ENCODE data around the gene GLIS1. TPM values are rescaled to one million over a fixed set of nuclear protein-coding genes. Genes with fewer than 3 reads are reported as not detected.

The GLIS1 gene
- total RNA-seq, 1 experiment from 2014 or later: 0.39 TPM

DNA sequence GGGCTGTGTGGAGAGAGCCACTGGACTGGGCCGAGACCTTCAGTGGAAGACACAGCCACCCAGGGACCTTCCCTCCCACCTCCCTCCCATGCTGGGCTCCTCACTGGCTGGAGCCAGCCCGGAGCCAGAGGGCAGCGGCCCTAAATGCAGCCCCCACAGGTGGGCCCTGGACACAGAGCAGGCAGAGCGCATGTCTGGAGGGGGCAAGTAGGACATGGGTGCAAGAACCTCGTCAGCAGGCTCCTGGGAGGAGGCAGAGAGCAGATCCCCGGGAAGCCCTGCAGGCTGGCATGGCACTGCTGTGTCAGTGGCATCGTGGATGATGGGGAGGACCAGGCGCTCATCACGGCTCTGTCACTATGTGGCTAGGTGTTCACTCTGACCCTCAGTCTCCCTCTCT lies 234.1 kb downstream of the GLIS1 start:
- no peaks in the 10 kb centered on the region for H3K9me2 ChIP-seq (ENCODE audit: insufficient read depth)
- no peaks in the 10 kb centered on the region for H3K79me2 ChIP-seq (ENCODE audit: insufficient read depth, low read length)
- CTCF ChIA-PET: no interaction called here
- ATAC-seq: no peak
- TF ChIP-seq FOSL1 (IDR thresholded peaks at IDR 0.05; ENCODE audit: low read depth): no peak
- TF ChIP-seq SIN3A (IDR thresholded peaks at IDR 0.05; ENCODE audit: low read depth): no peak
- no peak for TF ChIP-seq TCF7L2 (IDR thresholded peaks at IDR 0.05; ENCODE audit: borderline replicate concordance, extremely low read depth, insufficient read depth, insufficient read length)
- RAD21 ChIA-PET (ENCODE audit: low non-redundant PET in 1 of 2, low total read pairs in 2 of 2, uncharacterized antibody in 2 of 2, unreplicated experiment in 2 of 2): no interaction called here
- H3K4me2 ChIP-seq (ENCODE audit: low read length): no peak overlapping the region
- H4K20me1 ChIP-seq (ENCODE audit: insufficient read depth): no peaks in the 10 kb centered on the region
- H3K9ac ChIP-seq (ENCODE audit: low read length): no peak overlapping the region
- H3K27me3 ChIP-seq (ENCODE audit: insufficient read depth, low read length): no peaks in the 10 kb centered on the region
- BruUV-seq (replicated peaks): no TSS peak
- H3K4me1 ChIP-seq (ENCODE audit: control insufficient read depth in 1 of 2, insufficient read depth in 2 of 2, low read length in 2 of 2): peaks cover 0 to 13% of the 10 kb centered on the region in 2 experiments; a peak in 2 of 4 replicates
- DNase-seq (ENCODE audit: low read depth, low spot score): no peak
- no peaks in the 10 kb centered on the region for H3K36me3 ChIP-seq (ENCODE audit: control insufficient read depth in 1 of 2, insufficient read depth in 2 of 2, low read length in 2 of 2)
- POLR2A ChIA-PET: no interaction called here
- intact Hi-C loops (cut with micrococcal nuclease): no loop called here
- no peak overlapping the region for H2AFZ ChIP-seq (ENCODE audit: low read depth, low read length, poor library complexity, severe bottlenecking)
- H3K9me3 ChIP-seq (ENCODE audit: control insufficient read depth in 1 of 2, insufficient read depth in 1 of 2, low read depth in 1 of 2, low read length in 2 of 2): no peaks in the 10 kb centered on the region
- H3K27ac ChIP-seq (ENCODE audit: low read depth, low read length): no peak overlapping the region
- H3K4me3 ChIP-seq (replicated peaks in 1 of 2; ENCODE audit: low read depth in 1 of 2, low read length in 2 of 2): no peak overlapping the region

DNA sequence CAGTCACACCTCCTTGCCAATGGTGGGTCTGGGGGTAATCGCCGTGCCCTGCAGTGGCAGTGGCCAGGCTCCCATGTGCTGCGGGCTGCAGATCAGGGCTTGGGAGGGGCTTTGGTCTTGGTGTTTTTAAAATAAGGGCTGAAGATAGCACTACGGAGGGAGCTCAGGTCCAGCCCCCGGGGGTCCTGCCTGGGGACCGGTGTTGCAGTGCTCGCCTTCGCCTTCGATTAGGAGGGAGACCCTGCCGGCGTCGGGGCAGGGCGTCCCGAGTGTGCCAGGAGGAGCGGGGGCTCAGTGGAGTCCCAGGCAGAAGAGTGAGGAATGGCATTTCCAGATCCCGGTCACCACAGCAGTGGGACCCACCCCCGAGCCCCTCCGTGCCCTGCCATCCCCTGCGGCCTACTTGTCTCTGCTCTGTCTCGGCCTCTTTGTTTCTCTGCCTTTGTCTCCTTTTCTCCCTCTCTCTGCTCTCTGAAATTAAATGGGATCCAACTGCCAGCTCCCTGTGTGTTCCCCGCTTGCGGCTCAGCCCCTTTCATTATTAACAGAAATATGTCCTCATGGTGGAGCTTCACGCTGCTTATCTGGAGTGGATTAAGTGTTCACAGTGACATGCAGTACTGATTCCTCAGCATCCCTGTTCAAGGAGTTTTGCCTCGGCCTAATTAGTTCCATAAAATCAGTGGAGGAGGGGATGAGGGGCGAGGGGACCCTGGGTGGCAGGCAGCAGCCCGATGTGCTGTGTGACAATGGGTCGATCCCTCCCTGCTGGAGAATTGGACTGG lies 235.3 kb downstream of the GLIS1 start:
- Histone ChIP-seq H2AFZ (ENCODE audit: low read depth, low read length, poor library complexity, severe bottlenecking) (no peak overlapping the region), H3K4me2 (ENCODE audit: low read length) (no peak overlapping the region), H4K20me1 (ENCODE audit: insufficient read depth) (no peaks in the 10 kb centered on the region), H3K9ac (ENCODE audit: low read length) (no peak overlapping the region), H3K27me3 (ENCODE audit: insufficient read depth, low read length) (no peaks in the 10 kb centered on the region), H3K79me2 (ENCODE audit: insufficient read depth, low read length) (no peaks in the 10 kb centered on the region), H3K36me3 (ENCODE audit: control insufficient read depth in 1 of 2, insufficient read depth in 2 of 2, low read length in 2 of 2) (no peaks in the 10 kb centered on the region), H3K4me3 (replicated peaks in 1 of 2; ENCODE audit: low read depth in 1 of 2, low read length in 2 of 2) (no peak overlapping the region), H3K4me1 (ENCODE audit: control insufficient read depth in 1 of 2, insufficient read depth in 2 of 2, low read length in 2 of 2) (peaks cover 0 to 6% of the 10 kb centered on the region in 2 experiments; a peak in 1 of 4 replicates), H3K9me2 (ENCODE audit: insufficient read depth) (no peaks in the 10 kb centered on the region), H3K27ac (ENCODE audit: low read depth, low read length) (no peak overlapping the region; the same call in 1 of the 2 replicates), H3K9me3 (ENCODE audit: control insufficient read depth in 1 of 2, insufficient read depth in 1 of 2, low read depth in 1 of 2, low read length in 2 of 2) (no peaks in the 10 kb centered on the region)
- ATAC-seq (no peak), DNase-seq (ENCODE audit: low read depth, low spot score) (no peak)
- CTCF ChIA-PET: no interaction called here
- BruUV-seq (replicated peaks): no TSS peak
- RAD21 ChIA-PET (ENCODE audit: low non-redundant PET in 1 of 2, low total read pairs in 2 of 2, uncharacterized antibody in 2 of 2, unreplicated experiment in 2 of 2): no interaction called here
- no peak for TF ChIP-seq FOSL1 (IDR thresholded peaks at IDR 0.05; ENCODE audit: low read depth)
- TF ChIP-seq YY1 (IDR thresholded peaks at IDR 0.05; ENCODE audit: extremely low read depth, insufficient replicate concordance, low read depth, low read length): no peak
- TF ChIP-seq SRF (IDR thresholded peaks at IDR 0.05; ENCODE audit: low read depth): no peak
- no peak for TF ChIP-seq POLR2AphosphoS5 (IDR thresholded peaks at IDR 0.05; ENCODE audit: low read depth, low read length)
- TF ChIP-seq CBX3 (IDR thresholded peaks at IDR 0.05; ENCODE audit: low read depth): no peak
- no peak for TF ChIP-seq ZNF274 (IDR thresholded peaks at IDR 0.05; ENCODE audit: low read depth, low read length)
- TF ChIP-seq RAD21 (IDR thresholded peaks at IDR 0.05; ENCODE audit: low read depth): no peak
- no peak for TF ChIP-seq ZFX (IDR thresholded peaks at IDR 0.05)
- TF ChIP-seq EGR1 (IDR thresholded peaks at IDR 0.05; ENCODE audit: low read depth): no peak
- TF ChIP-seq, protein P1, sequence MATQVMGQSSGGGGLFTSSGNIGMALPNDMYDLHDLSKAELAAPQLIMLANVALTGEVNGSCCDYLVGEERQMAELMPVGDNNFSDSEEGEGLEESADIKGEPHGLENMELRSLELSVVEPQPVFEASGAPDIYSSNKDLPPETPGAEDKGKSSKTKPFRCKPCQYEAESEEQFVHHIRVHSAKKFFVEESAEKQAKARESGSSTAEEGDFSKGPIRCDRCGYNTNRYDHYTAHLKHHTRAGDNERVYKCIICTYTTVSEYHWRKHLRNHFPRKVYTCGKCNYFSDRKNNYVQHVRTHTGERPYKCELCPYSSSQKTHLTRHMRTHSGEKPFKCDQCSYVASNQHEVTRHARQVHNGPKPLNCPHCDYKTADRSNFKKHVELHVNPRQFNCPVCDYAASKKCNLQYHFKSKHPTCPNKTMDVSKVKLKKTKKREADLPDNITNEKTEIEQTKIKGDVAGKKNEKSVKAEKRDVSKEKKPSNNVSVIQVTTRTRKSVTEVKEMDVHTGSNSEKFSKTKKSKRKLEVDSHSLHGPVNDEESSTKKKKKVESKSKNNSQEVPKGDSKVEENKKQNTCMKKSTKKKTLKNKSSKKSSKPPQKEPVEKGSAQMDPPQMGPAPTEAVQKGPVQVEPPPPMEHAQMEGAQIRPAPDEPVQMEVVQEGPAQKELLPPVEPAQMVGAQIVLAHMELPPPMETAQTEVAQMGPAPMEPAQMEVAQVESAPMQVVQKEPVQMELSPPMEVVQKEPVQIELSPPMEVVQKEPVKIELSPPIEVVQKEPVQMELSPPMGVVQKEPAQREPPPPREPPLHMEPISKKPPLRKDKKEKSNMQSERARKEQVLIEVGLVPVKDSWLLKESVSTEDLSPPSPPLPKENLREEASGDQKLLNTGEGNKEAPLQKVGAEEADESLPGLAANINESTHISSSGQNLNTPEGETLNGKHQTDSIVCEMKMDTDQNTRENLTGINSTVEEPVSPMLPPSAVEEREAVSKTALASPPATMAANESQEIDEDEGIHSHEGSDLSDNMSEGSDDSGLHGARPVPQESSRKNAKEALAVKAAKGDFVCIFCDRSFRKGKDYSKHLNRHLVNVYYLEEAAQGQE (IDR thresholded peaks at IDR 0.05; ENCODE audit: low read depth): no peak
- TF ChIP-seq, protein P2, sequence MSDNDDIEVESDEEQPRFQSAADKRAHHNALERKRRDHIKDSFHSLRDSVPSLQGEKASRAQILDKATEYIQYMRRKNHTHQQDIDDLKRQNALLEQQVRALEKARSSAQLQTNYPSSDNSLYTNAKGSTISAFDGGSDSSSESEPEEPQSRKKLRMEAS (IDR thresholded peaks at IDR 0.05): no peak
- TF ChIP-seq, protein P3, sequence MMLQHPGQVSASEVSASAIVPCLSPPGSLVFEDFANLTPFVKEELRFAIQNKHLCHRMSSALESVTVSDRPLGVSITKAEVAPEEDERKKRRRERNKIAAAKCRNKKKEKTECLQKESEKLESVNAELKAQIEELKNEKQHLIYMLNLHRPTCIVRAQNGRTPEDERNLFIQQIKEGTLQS (IDR thresholded peaks at IDR 0.05): no peak
- TF ChIP-seq TCF7L2 (IDR thresholded peaks at IDR 0.05; ENCODE audit: borderline replicate concordance, extremely low read depth, insufficient read depth, insufficient read length): no peak
- TF ChIP-seq CEBPB (IDR thresholded peaks at IDR 0.05; ENCODE audit: low read depth): no peak
- no peak for TF ChIP-seq ELF1 (IDR thresholded peaks at IDR 0.05; ENCODE audit: borderline replicate concordance, low read depth)
- intact Hi-C loops (cut with micrococcal nuclease): no loop called here
- POLR2A ChIA-PET: no interaction called here
